ENCODE results near the gene MYD88.

DNA sequence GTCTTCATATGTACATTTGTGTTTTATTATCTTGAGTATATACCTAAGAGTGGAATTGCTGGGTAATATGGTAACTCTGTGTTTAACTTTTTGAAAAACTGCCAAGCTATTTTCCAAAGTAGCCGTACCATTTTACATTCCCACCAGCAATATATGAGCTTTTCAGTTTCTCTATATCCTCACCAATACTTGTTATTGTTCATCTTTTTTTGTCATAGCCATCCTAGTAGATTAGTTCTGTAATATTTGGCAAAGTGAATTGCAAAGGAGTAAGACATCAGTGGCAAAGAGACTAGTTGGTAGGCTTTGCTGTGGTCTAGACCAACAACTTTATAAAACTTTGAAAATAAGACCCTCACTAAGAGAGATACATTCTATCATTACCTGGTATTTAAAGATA lies 48.3 kb downstream of the MYD88 start:
- TF ChIP-seq, protein P1, sequence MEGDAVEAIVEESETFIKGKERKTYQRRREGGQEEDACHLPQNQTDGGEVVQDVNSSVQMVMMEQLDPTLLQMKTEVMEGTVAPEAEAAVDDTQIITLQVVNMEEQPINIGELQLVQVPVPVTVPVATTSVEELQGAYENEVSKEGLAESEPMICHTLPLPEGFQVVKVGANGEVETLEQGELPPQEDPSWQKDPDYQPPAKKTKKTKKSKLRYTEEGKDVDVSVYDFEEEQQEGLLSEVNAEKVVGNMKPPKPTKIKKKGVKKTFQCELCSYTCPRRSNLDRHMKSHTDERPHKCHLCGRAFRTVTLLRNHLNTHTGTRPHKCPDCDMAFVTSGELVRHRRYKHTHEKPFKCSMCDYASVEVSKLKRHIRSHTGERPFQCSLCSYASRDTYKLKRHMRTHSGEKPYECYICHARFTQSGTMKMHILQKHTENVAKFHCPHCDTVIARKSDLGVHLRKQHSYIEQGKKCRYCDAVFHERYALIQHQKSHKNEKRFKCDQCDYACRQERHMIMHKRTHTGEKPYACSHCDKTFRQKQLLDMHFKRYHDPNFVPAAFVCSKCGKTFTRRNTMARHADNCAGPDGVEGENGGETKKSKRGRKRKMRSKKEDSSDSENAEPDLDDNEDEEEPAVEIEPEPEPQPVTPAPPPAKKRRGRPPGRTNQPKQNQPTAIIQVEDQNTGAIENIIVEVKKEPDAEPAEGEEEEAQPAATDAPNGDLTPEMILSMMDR (IDR thresholded peaks at IDR 0.05), result no peak
- TF ChIP-seq POLR2A (IDR thresholded peaks at IDR 0.05), result no peak
